ENCODE data around the gene RNF44.
"Not testable (repeated sequence)": the region's sequence is repeated elsewhere in the genome, so short reads cannot be mapped to it uniquely, and the experiment has no call there.

RNF44 gene

GRCh38 chr5:176553260-176554085 lies 16.3 kb upstream of the RNF44 start:
- H3K4me3 ChIP-seq = no peak overlapping the region
- no peak for TF ChIP-seq CTCF (IDR thresholded peaks at IDR 0.05)
- H3K27ac ChIP-seq = no peak overlapping the region
- DNase-seq (ENCODE audit: low spot score) = no peak

- TF ChIP-seq CTCF (IDR thresholded peaks at IDR 0.05) = no peak
- H3K27ac ChIP-seq = no peak overlapping the region
- H3K4me3 ChIP-seq = no peak overlapping the region
- no peak for DNase-seq (ENCODE audit: low spot score)
Measured at GRCh38 chr5:176552332-176552869, 15.2 kb upstream of the RNF44 start.

GRCh38 chr5:176550937-176551336 lies 13.7 kb upstream of the RNF44 start:
- not testable (repeated sequence) for H3K4me3 ChIP-seq; DNase-seq (ENCODE audit: low spot score); H3K27ac ChIP-seq

- DNase-seq (ENCODE audit: low spot score) = no peak
- Histone ChIP-seq H3K4me3 (no peak overlapping the region), H3K27ac (no peak overlapping the region)
- TF ChIP-seq CTCF (IDR thresholded peaks at IDR 0.05) = no peak
Measured at GRCh38 chr5:176550275-176550831, 13.2 kb upstream of the RNF44 start.

GRCh38 chr5:176549871-176550270 lies 12.7 kb upstream of the RNF44 start:
- Histone ChIP-seq H3K27ac (no peak overlapping the region), H3K4me3 (no peak overlapping the region)
- DNase-seq (ENCODE audit: low spot score) = no peak
- TF ChIP-seq CTCF (IDR thresholded peaks at IDR 0.05) = no peak

- no peak within 1 kb of the TSS for H3K4me3 ChIP-seq
- no peak within 1 kb of the TSS for H3K27ac ChIP-seq
- DNase-seq (ENCODE audit: low spot score) = no peak
- TF ChIP-seq CTCF (IDR thresholded peaks at IDR 0.05) = no peak
Measured at GRCh38 chr5:176548967-176549444, 11.8 kb upstream of the RNF44 start, which contains the start of gene CDHR2. Gene CDHR2 (plus strand): TSS chr5:176549342. CDS start chr5:176565353, 16,011 bp downstream.

GRCh38 chr5:176547802-176548201 lies 10.6 kb upstream of the RNF44 start:
- TF ChIP-seq CTCF (IDR thresholded peaks at IDR 0.05) = no peak
- Histone ChIP-seq H3K27ac (no peak overlapping the region), H3K4me3 (no peak overlapping the region)
- DNase-seq (ENCODE audit: low spot score) = no peak

Data from coronary artery (tissue), 2 donors.